ENCODE data around the gene GNAQ. TPM values are rescaled to one million over a fixed set of nuclear protein-coding genes. Genes with fewer than 3 reads are reported as not detected.

The GNAQ gene
- total and polyA plus RNA-seq, 2 of the 4 experiments (the other 2 are of a cell fraction), result 23.1 to 50.7 TPM

DNA sequence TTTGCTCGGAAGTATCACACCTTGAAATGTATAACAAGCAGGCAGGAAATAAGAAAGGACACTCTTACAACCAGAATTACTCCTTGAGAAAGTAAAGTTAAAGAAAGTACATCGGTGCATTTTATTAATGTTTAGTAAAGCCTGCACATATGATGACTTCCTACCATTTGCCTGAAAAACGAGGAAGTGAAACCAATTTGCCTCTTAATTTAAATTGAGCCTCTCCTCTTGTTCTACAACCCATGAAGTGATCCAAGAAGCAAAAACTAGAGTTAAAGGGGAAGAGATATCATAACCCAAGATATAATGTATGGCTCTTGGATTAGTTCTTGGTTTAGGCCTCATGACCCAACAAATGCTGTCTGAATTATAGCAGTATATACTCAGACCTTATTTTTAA is 95.6 kb downstream of the GNAQ start:
- H3K56ac ChIP-seq (ENCODE audit: extremely low read depth, insufficient read depth, low read length), result no peak overlapping the region
- peaks cover 20% of the 10 kb centered on the region for H4K20me1 ChIP-seq (ENCODE audit: insufficient read depth, low read length)
- no peak overlapping the region for H2AFZ ChIP-seq (replicated peaks; ENCODE audit: low read length, poor library complexity)
- H3K23ac ChIP-seq (ENCODE audit: low read depth, low read length), result no peak overlapping the region
- intact Hi-C loops (cut with micrococcal nuclease), result no loop called here
- DNase-seq (no peak), ATAC-seq (ENCODE audit: low read depth) (no peak)
- no peak overlapping the region for H2BK120ac ChIP-seq (ENCODE audit: low read depth, low read length)
- H3K4ac ChIP-seq (ENCODE audit: low read depth, low read length), result no peak overlapping the region
- peaks cover 2% of the 10 kb centered on the region for H3K4me1 ChIP-seq (ENCODE audit: control insufficient read depth, insufficient read depth, low read length)
- no peak overlapping the region for H3K18ac ChIP-seq (ENCODE audit: low read depth, low read length)
- no peaks in the 10 kb centered on the region for H3K36me3 ChIP-seq (ENCODE audit: control insufficient read depth, insufficient read depth, low read length)
- H4K5ac ChIP-seq (ENCODE audit: low read depth, low read length), result no peak overlapping the region
- H3K79me1 ChIP-seq (ENCODE audit: low read depth in 1 of 2, low read length in 2 of 2), result peaks cover 18 to 44% of the 10 kb centered on the region in 2 experiments
- no peak overlapping the region for H3K4me2 ChIP-seq (ENCODE audit: low read depth, low read length)
- H3K9ac ChIP-seq (ENCODE audit: low read depth, low read length), result no peak overlapping the region
- H2AK9ac ChIP-seq (replicated peaks; ENCODE audit: low read depth, low read length, poor library complexity), result no peak overlapping the region
- no peak overlapping the region for H3K4me3 ChIP-seq (ENCODE audit: insufficient read depth, low read depth, low read length)
- no peak overlapping the region for H4K8ac ChIP-seq (ENCODE audit: low read depth in 2 of 2, low read length in 2 of 2)
- H2AK5ac ChIP-seq (ENCODE audit: low read depth, low read length), result no peak overlapping the region
- H3K14ac ChIP-seq (replicated peaks; ENCODE audit: low read depth, low read length), result no peak overlapping the region
- BruUV-seq (replicated peaks), result no TSS peak
- in situ Hi-C loops (cut with MboI; ENCODE audit: low sequenced_read_pairs), result no loop called here
- H3K27ac ChIP-seq (ENCODE audit: insufficient read depth, low read length), result no peak overlapping the region
- H3K9me1 ChIP-seq (ENCODE audit: insufficient read depth, low read length), result 0 out of 2 replicates have a peak, but pooled peaks cover 2% of the 10 kb centered on the region
- H2BK5ac ChIP-seq (ENCODE audit: low read depth, low read length, poor library complexity, severe bottlenecking), result no peak overlapping the region
- no peaks in the 10 kb centered on the region for H3K27me3 ChIP-seq (ENCODE audit: control insufficient read depth, insufficient read depth, low read length)
- ChIA-PET POLR2A (ENCODE audit: unreplicated experiment) (no interaction called here), CTCF (no interaction called here)
- dilution Hi-C loops (cut with HindIII; ENCODE audit: low sequenced_read_pairs, unreplicated experiment), result no loop called here
- TF ChIP-seq MAFK (IDR thresholded peaks at IDR 0.05; ENCODE audit: low read depth, low read length) (no peak), NFE2L2 (IDR thresholded peaks at IDR 0.05; ENCODE audit: low read depth, low read length) (no peak), RCOR1 (IDR thresholded peaks at IDR 0.05; ENCODE audit: insufficient replicate concordance, low read length) (no peak), RAD21 (IDR thresholded peaks at IDR 0.05; ENCODE audit: low read length) (no peak), BHLHE40 (IDR thresholded peaks at IDR 0.05; ENCODE audit: low read depth, low read length) (no peak), USF2 (IDR thresholded peaks at IDR 0.05; ENCODE audit: low read depth, low read length) (no peak), MAZ (IDR thresholded peaks at IDR 0.05; ENCODE audit: borderline replicate concordance, low read depth, low read length) (no peak), POLR2A (IDR thresholded peaks at IDR 0.05; ENCODE audit: low read depth, low read length) (no peak)
- WGBS, 2 experiments (ENCODE audit: extremely low coverage in 2 of 2, insufficient read length in 1 of 2), result no CpG with 5 or more reads among the region's 3 CpGs
- H3K9me3 ChIP-seq (ENCODE audit: control insufficient read depth, insufficient read depth, low read length), result no peaks in the 10 kb centered on the region
- H2BK15ac ChIP-seq (ENCODE audit: low read depth, low read length), result no peak overlapping the region
- no peak overlapping the region for H2BK20ac ChIP-seq (ENCODE audit: low read depth, low read length)
- no peak overlapping the region for H4K91ac ChIP-seq (ENCODE audit: insufficient read depth, low read depth, low read length)

Data from IMR-90 (cell line).